Peyer's patch (tissue), 4 donors: ENCODE results near the gene KCNH6.

Experiments used
- POLR2A ChIP-seq, 2 donors: fragments of 450-650 bp; IDR thresholded peaks; one replicate each; pipeline ENCODE4 v1.5.1; 2017; ENCODE audit warnings: antibody characterized with exemption in 2 of 2, mild to moderate bottlenecking in 2 of 2, moderate library complexity in 2 of 2
- TF ChIP-seq, protein P1 (sequence below), 6 experiments: fragments of 450-650 bp in 4 of 6; fragments of 200-600 bp in 2 of 6; sonication (generic) in 1 of 6; IDR thresholded peaks; one replicate each; pipeline ENCODE4 v1.5.1; 2017 to 2019; ENCODE audit warnings: antibody characterized with exemption in 6 of 6, mild to moderate bottlenecking in 3 of 6, moderate library complexity in 1 of 6

DNA sequence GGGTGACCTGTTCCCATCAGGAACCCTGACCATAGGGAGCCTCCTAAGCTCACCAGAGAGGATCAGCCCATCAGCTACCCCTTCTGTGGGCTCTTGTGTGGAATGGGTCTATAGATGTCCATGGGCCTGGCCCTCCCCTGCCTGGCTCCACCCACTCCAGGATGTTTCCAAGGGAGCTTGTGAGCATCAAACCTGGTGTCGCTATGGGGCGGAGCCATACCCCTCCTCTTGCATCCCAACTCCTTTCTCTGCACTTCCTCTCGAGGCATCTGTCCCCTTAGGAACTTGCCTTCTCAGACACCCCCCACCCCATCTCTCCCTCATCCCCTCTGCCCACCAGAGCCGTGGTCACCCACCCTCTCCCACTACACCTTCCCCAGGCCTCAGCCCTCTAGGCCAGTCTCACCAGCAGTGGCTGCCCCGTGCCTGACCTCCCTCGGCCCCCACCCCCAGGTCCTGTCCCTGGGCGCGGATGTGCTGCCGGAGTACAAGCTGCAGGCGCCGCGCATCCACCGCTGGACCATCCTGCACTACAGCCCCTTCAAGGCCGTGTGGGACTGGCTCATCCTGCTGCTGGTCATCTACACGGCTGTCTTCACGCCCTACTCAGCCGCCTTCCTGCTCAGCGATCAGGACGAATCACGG is 10.4 kb downstream of the KCNH6 start:
- TF ChIP-seq, protein P1, sequence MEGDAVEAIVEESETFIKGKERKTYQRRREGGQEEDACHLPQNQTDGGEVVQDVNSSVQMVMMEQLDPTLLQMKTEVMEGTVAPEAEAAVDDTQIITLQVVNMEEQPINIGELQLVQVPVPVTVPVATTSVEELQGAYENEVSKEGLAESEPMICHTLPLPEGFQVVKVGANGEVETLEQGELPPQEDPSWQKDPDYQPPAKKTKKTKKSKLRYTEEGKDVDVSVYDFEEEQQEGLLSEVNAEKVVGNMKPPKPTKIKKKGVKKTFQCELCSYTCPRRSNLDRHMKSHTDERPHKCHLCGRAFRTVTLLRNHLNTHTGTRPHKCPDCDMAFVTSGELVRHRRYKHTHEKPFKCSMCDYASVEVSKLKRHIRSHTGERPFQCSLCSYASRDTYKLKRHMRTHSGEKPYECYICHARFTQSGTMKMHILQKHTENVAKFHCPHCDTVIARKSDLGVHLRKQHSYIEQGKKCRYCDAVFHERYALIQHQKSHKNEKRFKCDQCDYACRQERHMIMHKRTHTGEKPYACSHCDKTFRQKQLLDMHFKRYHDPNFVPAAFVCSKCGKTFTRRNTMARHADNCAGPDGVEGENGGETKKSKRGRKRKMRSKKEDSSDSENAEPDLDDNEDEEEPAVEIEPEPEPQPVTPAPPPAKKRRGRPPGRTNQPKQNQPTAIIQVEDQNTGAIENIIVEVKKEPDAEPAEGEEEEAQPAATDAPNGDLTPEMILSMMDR (IDR thresholded peaks at IDR 0.05) = no peak
- no peak for TF ChIP-seq POLR2A (IDR thresholded peaks at IDR 0.05)
